A673 (cell line): Measurements from ENCODE around the gene ZNF92. TPM values are rescaled to one million over a fixed set of nuclear protein-coding genes. Genes with fewer than 3 reads are reported as not detected.

ENCODE experiments used
- Bru-seq: library from RNA; stranded (reverse); fragments of 400-500 nt; gene quantifications from one replicate; lab custom pipeline; 2021; lab: Mats Ljungman, UMichigan
- BruChase-seq, 2 experiments: library from RNA; stranded (reverse); fragments of 400-500 nt; gene quantifications; one replicate each; lab custom pipeline; 2021; lab: Mats Ljungman, UMichigan
- BruUV-seq: library from RNA; stranded (reverse); fragments of 400-500 nt; replicated peaks from 2 replicates; lab custom pipeline; 2021; lab: Mats Ljungman, UMichigan
- CTCF ChIA-PET: fragments of 300-600 bp; sonication (Branson Sonifier 250); formaldehyde crosslinking; loops from one replicate; lab custom pipeline; 2022; ENCODE audit warnings: antibody characterized with exemption; lab: Charles Lee
- POLR2A ChIA-PET: fragments of 300-600 bp; sonication (Branson Sonifier 250); formaldehyde crosslinking; loops from one replicate; lab custom pipeline; 2022; ENCODE audit warnings: antibody characterized with exemption; ENCODE audit not compliant: low non-redundant PET; lab: Charles Lee
- DNase-seq: peaks from one replicate; pipeline ENCODE4 v3.0.0-alpha.2; 2015; ENCODE audit warnings: low spot score
- H3K27ac ChIP-seq: fragments of 200-600 bp; sonication (generic); 2 replicates; pipeline ENCODE4 v1.5.1; 2016; ENCODE audit warnings: mixed run types, low read depth, mild to moderate bottlenecking, mixed read lengths, antibody characterized with exemption, low read length; ENCODE audit not compliant: poor library complexity, severe bottlenecking
- H3K27me3 ChIP-seq: fragments of 200-600 bp; sonication (generic); replicated peaks from 2 replicates; pipeline ENCODE4 v1.6.1; 2017; ENCODE audit warnings: mixed run types, low read depth, mild to moderate bottlenecking, mixed read lengths, antibody characterized with exemption, low read length; ENCODE audit not compliant: insufficient read depth, poor library complexity
- H3K36me3 ChIP-seq: fragments of 200-600 bp; sonication (generic); 2 replicates; pipeline ENCODE4 v1.6.1; 2016; ENCODE audit warnings: mixed run types, mild to moderate bottlenecking, mixed read lengths, antibody characterized with exemption, low read length; ENCODE audit not compliant: insufficient read depth, poor library complexity, severe bottlenecking
- H3K4me1 ChIP-seq: fragments of 200-600 bp; sonication (generic); 2 replicates; pipeline ENCODE4 v1.6.1; 2017; ENCODE audit warnings: mixed run types, mild to moderate bottlenecking, mixed read lengths, antibody characterized with exemption, low read length; ENCODE audit not compliant: insufficient read depth, poor library complexity, severe bottlenecking
- H3K4me3 ChIP-seq: fragments of 200-600 bp; sonication (generic); 2 replicates; pipeline ENCODE4 v1.5.1; 2016; ENCODE audit warnings: low read depth, mixed run types, mild to moderate bottlenecking, mixed read lengths, low read length; ENCODE audit not compliant: poor library complexity, severe bottlenecking
- H3K9me3 ChIP-seq: fragments of 200-600 bp; sonication (generic); 2 replicates; pipeline ENCODE4 v1.6.1; 2016; ENCODE audit warnings: mixed run types, low read depth, mild to moderate bottlenecking, mixed read lengths, antibody characterized with exemption, low read length; ENCODE audit not compliant: poor library complexity, severe bottlenecking
- EZH2 ChIP-seq: fragments of 200-600 bp; sonication (generic); IDR thresholded peaks from 2 replicates; pipeline ENCODE4 v1.6.1; 2017; ENCODE audit warnings: borderline replicate concordance, low read depth, mild to moderate bottlenecking, mixed read lengths, antibody characterized with exemption, low read length; ENCODE audit not compliant: poor library complexity, severe bottlenecking
- intact Hi-C: fragments of 100-400 bp; cut with micrococcal nuclease; formaldehyde crosslinking; loops from one replicate; pipeline ENCODE4 v1.10.0; 2022; ENCODE audit not compliant: unreplicated experiment
- long read RNA-seq: library from polyadenylated mRNA; stranded (forward); transcript quantifications from one replicate; pipeline ENCODE4 v2.0.0, GENCODE V29; 2022
- total RNA-seq: library from RNA; stranded (reverse); gene quantifications from 2 replicates; pipeline ENCODE4 v1.2.3, GENCODE V29; 2021
- TF ChIP-seq, protein P1 (sequence below): fragments of 300-800, 200-600 bp; sonication (generic); conservative IDR thresholded peaks from 2 replicates; pipeline ENCODE4 v1.5.1; 2017; ENCODE audit warnings: low read depth, mild to moderate bottlenecking, antibody characterized with exemption, low read length, moderate library complexity, mixed read lengths

Gene ZNF92
- 24.3 and 24.6 TPM in 2 replicates for total RNA-seq
- Bru-seq, nascent RNA: percentile 96 among the genes with signal in this experiment
- BruChase-seq, experiment 1, labeled RNA remaining after a 2-hour chase: percentile 88 among the genes with signal in this experiment
- BruChase-seq, experiment 2, labeled RNA remaining after a 6-hour chase: percentile 70 among the genes with signal in this experiment
- long read RNA-seq, transcript ZNF92-201 (4 exons, 3,210 nt): major isoform, 13 of 20 reads
- long read RNA-seq, partial matches to known transcripts: 0 of 20 reads
- long read RNA-seq, other reads (novel, unspliced or antisense): 1 of 20 reads

DNA sequence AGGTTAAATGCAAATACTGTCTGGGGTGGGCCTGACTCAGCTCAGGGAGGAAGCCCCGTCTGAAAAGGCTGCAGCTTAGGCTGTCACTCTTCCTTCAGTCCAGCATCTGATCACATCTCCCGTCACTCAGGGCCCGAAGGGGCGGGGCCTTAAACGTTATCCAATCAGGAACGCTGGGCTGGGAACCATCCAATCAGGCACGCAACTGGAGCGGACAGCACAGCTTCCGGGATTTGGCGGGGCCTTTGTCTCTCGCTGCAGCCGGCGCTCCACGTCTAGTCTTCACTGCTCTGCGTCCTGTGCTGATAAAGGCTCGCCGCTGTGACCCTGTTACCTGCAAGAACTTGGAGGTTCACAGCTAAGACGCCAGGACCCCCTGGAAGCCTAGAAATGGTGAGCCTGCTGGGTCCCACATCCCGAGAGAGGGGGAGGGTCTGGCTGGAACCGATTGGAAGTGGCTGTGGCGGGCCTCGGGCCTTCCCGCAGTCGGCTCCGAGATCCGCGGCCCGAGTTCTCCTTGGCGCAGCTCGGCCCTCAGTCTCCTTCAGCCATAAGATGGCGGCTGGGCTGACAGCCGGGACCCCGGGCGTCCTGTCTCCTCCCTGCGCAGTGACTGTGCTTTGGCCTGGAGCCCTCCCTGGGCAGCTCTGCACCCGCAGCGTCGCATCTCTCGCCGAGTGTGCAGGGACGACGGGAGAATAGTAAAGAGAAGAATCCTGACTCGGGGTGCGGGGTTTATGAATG, at the start of gene ZNF92:
Gene ZNF92, plus strand, starts transcription at position 248 of the 744 bp plus-strand sequence. Its CDS starts 143 bp downstream, at position 391.
- no TSS peak for BruUV-seq
- H3K9me3 ChIP-seq: no peaks in the 10 kb centered on the region
- H3K27ac ChIP-seq: peak within 1 kb of the TSS; percentile 93
- H3K4me3 ChIP-seq: peak within 1 kb of the TSS; percentile 85
- no peaks in the 10 kb centered on the region for H3K4me1 ChIP-seq
- no peaks in the 10 kb centered on the region for H3K27me3 ChIP-seq
- DNase-seq: peak; percentile 99
- intact Hi-C loops: no loop called here
- ChIA-PET CTCF (no interaction called here), POLR2A (interaction anchor here (0.6 kb wide), 1 partner anchor 595 kb away, joined by 3 read pairs; no protein-coding TSS in a partner anchor)
- TF ChIP-seq EZH2: no peak
- TF ChIP-seq, protein P1, sequence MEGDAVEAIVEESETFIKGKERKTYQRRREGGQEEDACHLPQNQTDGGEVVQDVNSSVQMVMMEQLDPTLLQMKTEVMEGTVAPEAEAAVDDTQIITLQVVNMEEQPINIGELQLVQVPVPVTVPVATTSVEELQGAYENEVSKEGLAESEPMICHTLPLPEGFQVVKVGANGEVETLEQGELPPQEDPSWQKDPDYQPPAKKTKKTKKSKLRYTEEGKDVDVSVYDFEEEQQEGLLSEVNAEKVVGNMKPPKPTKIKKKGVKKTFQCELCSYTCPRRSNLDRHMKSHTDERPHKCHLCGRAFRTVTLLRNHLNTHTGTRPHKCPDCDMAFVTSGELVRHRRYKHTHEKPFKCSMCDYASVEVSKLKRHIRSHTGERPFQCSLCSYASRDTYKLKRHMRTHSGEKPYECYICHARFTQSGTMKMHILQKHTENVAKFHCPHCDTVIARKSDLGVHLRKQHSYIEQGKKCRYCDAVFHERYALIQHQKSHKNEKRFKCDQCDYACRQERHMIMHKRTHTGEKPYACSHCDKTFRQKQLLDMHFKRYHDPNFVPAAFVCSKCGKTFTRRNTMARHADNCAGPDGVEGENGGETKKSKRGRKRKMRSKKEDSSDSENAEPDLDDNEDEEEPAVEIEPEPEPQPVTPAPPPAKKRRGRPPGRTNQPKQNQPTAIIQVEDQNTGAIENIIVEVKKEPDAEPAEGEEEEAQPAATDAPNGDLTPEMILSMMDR: no peak
- peaks cover 7% of the 10 kb centered on the region for H3K36me3 ChIP-seq

DNA sequence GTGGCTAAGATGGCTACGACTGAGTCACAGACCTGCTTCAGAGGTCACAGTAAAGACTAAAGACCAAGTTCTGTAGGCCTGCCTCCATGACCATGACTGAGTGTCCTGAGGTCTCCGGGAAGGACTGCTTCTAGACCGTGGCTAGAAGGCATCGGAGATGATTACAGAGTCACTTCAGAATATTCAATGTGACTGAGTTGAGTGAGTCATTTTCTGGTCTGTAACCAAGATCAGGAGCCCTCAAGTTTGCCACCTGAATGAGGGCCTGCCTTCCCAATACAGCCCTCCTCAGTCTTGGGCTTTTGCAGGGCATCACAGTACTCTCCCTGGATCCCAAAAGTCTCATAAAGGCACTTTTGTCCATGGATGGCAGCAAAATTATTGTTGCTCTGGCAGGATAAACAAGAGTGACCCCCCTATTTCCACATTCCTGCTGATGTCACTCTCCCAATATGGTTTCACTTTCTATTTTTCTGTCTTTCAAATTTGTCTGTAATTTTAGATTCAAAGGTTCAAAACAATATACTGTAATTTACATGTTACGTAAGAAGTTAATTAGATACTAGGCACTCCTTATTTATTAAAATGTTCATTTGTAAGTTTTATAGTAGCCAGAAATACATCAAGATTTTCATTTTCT, 47.7 kb upstream of the ZNF92 start:
- intact Hi-C loops: no loop called here
- Histone ChIP-seq H3K4me1 (no peaks in the 10 kb centered on the region), H3K27ac (no peak overlapping the region), H3K9me3 (no peaks in the 10 kb centered on the region), H3K36me3 (no peaks in the 10 kb centered on the region), H3K4me3 (no peak overlapping the region), H3K27me3 (no peaks in the 10 kb centered on the region)
- POLR2A ChIA-PET: no interaction called here
- CTCF ChIA-PET: no interaction called here
- DNase-seq: no peak
- TF ChIP-seq, protein P1: no peak
- TF ChIP-seq EZH2: no peak
- BruUV-seq: no TSS peak

DNA sequence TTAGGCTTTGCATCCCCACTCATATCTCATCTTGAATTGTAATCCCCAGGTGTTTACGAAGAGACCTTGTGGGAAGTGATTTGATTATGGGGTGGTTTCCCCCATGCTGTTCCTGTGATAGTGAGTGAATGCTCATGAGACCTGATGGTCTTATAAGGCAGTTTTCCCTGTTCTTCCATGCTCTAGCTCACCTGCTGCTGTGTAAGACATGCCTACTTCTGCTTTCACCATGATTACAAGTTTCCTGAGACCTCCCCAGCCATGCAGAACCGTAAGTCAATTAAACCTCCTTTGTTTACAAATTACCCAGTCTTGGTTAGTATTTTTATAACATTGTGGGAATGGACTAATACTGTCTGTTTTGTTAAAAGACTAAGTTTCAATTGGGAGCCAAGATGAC, 35.3 kb upstream of the ZNF92 start:
- H3K27ac ChIP-seq: no peak overlapping the region
- no peaks in the 10 kb centered on the region for H3K27me3 ChIP-seq
- no peaks in the 10 kb centered on the region for H3K36me3 ChIP-seq
- DNase-seq: no peak
- H3K4me3 ChIP-seq: no peak overlapping the region
- intact Hi-C loops: no loop called here
- CTCF ChIA-PET: no interaction called here
- BruUV-seq: no TSS peak
- POLR2A ChIA-PET: no interaction called here
- TF ChIP-seq, protein P1: no peak
- no peak for TF ChIP-seq EZH2
- no peaks in the 10 kb centered on the region for H3K4me1 ChIP-seq
- H3K9me3 ChIP-seq: no peaks in the 10 kb centered on the region
